H1 (cell line): ENCODE data around the gene DRAXIN. TPM values are rescaled to one million over a fixed set of nuclear protein-coding genes. Genes with fewer than 3 reads are reported as not detected.

Experiments
- ATF2 ChIP-seq: IDR thresholded peaks from 2 replicates; pipeline ENCODE4 v1.6.1; 2012; ENCODE audit warnings: low read length, inconsistent platforms
- POLR2AphosphoS5 ChIP-seq: IDR thresholded peaks from 2 replicates; pipeline ENCODE4 v1.6.1; 2011; ENCODE audit warnings: low read depth, low read length
- polyA plus RNA-seq, 7 experiments: library from polyadenylated mRNA; depleted of rRNA in 3 of 7; stranded (reverse) in 5 of 7; unstranded in 2 of 7; fragments of >200 nt in 5 of 7; fragments of 200-250 nt in 2 of 7; gene quantifications; 1 replicate in 5 of 7; 2 replicates in 1 of 7; 4 replicates in 1 of 7; pipeline versions ENCODE4 v1.2.1 to v1.2.3, GENCODE V29; 2011 to 2013; ENCODE audit warnings: missing spikeins in 2 of 7, mixed read lengths in 2 of 7
- total RNA-seq: library from RNA; stranded (reverse); fragmentation: NEBNext Ultra II Directional; extraction: Animal tissue kit (Norgen Biotek cat#: 25700); gene quantifications from 2 replicates; pipeline ENCODE4 v1.2.1, GENCODE V29; 2021

The DRAXIN gene
- total and polyA plus RNA-seq, 2 of the 8 experiments (the other 6 are each of a cell fraction or from before 2014, with no cell fraction given): 4.6 to 17.6 TPM

- TF ChIP-seq ATF2: 0 out of 2 replicates have a peak, but pooled peaks have one; percentile 18
- peak; percentile 63 for TF ChIP-seq POLR2AphosphoS5
Observed at GRCh38 chr1:11680270-11681070, 11.0 kb upstream of the DRAXIN start (continued).
